Calu3 (cell line): Measurements from ENCODE around the gene SON. TPM values are rescaled to one million over a fixed set of nuclear protein-coding genes. Genes with fewer than 3 reads are reported as not detected.

Experiments
- BruUV-seq: library from RNA; stranded (reverse); fragments of 400-500 nt; replicated peaks from 2 replicates; lab custom pipeline; 2021; lab: Mats Ljungman, UMichigan
- CTCF ChIA-PET: fragments of 300-600 bp; sonication (Branson Sonifier 250); formaldehyde crosslinking; loops from one replicate; lab custom pipeline; 2022; ENCODE audit warnings: antibody characterized with exemption; lab: Charles Lee
- DNase-seq: peaks from one replicate; pipeline ENCODE4 v3.0.0; 2022
- H3K27ac Mint-ChIP-seq: one replicate; pipeline ENCODE4 v1.8.0; 2022; ENCODE audit warnings: mixed read lengths; ENCODE audit not compliant: unreplicated experiment
- H3K27me3 Mint-ChIP-seq: one replicate; pipeline ENCODE4 v1.8.0; 2022; ENCODE audit warnings: mixed read lengths; ENCODE audit not compliant: unreplicated experiment
- H3K36me3 Mint-ChIP-seq: one replicate; pipeline ENCODE4 v1.8.0; 2022; ENCODE audit warnings: mild to moderate bottlenecking, moderate library complexity, mixed read lengths; ENCODE audit not compliant: insufficient read depth, unreplicated experiment
- H3K4me1 Mint-ChIP-seq: one replicate; pipeline ENCODE4 v1.8.0; 2022; ENCODE audit warnings: mild to moderate bottlenecking, low read depth, mixed read lengths; ENCODE audit not compliant: unreplicated experiment
- H3K4me3 Mint-ChIP-seq: one replicate; pipeline ENCODE4 v1.8.0; 2022; ENCODE audit warnings: mild to moderate bottlenecking, low read depth, moderate library complexity, mixed read lengths; ENCODE audit not compliant: unreplicated experiment
- H3K9me3 Mint-ChIP-seq: one replicate; pipeline ENCODE4 v1.8.0; 2022; ENCODE audit warnings: low read depth, mixed read lengths; ENCODE audit not compliant: unreplicated experiment
- CTCF ChIP-seq: fragments of 200-600 bp; IDR thresholded peaks from one replicate; pipeline ENCODE4 v1.8.0; 2022; ENCODE audit warnings: antibody characterized with exemption; ENCODE audit not compliant: unreplicated experiment
- intact Hi-C: fragments of 100-400 bp; cut with micrococcal nuclease; formaldehyde crosslinking; loops from one replicate; pipeline ENCODE4 v1.10.0; 2022; ENCODE audit not compliant: unreplicated experiment
- total RNA-seq: library from RNA; stranded (reverse); gene quantifications from 2 replicates; pipeline ENCODE4 v1.2.3, GENCODE V29; 2022

Gene SON
- total RNA-seq, 1 experiment from 2014 or later: 188 TPM

- no TSS peak for BruUV-seq
- TF ChIP-seq CTCF: no peak
- H3K27ac Mint-ChIP-seq: peak overlapping the region; percentile 93
- H3K36me3 Mint-ChIP-seq: peaks cover 84% of the 10 kb centered on the region
- H3K4me3 Mint-ChIP-seq: peak overlapping the region; percentile 83
- CTCF ChIA-PET: interaction anchor here (0.6 kb wide), 4 partner anchors 127 to 378 kb away, joined by 3 to 6 read pairs (median 3); no protein-coding TSS in a partner anchor
- H3K9me3 Mint-ChIP-seq: no peaks in the 10 kb centered on the region
- DNase-seq: no peak
- no peaks in the 10 kb centered on the region for H3K27me3 Mint-ChIP-seq
- intact Hi-C loops: no loop called here
- no peaks in the 10 kb centered on the region for H3K4me1 Mint-ChIP-seq
These were observed 1.8 kb downstream of the SON start for GRCh38 chr21:33544451-33545195.

- no peak for DNase-seq
- Mint-ChIP-seq H3K27ac (no peak overlapping the region), H3K4me1 (no peaks in the 10 kb centered on the region), H3K4me3 (no peak overlapping the region), H3K27me3 (no peaks in the 10 kb centered on the region), H3K9me3 (no peaks in the 10 kb centered on the region), H3K36me3 (peaks cover 83% of the 10 kb centered on the region)
- no peak for TF ChIP-seq CTCF
- CTCF ChIA-PET: no interaction called here
- no TSS peak for BruUV-seq
- intact Hi-C loops: no loop called here
These were observed 3.2 kb downstream of the SON start for GRCh38 chr21:33546086-33546485.

- H3K4me1 Mint-ChIP-seq: no peaks in the 10 kb centered on the region
- no peak overlapping the region for H3K27ac Mint-ChIP-seq
- H3K27me3 Mint-ChIP-seq: no peaks in the 10 kb centered on the region
- no TSS peak for BruUV-seq
- CTCF ChIA-PET: no interaction called here
- no peak overlapping the region for H3K4me3 Mint-ChIP-seq
- TF ChIP-seq CTCF: no peak
- no peak for DNase-seq
- intact Hi-C loops: no loop called here
- peaks cover 65% of the 10 kb centered on the region for H3K36me3 Mint-ChIP-seq
- no peaks in the 10 kb centered on the region for H3K9me3 Mint-ChIP-seq
These were observed 7.3 kb downstream of the SON start for GRCh38 chr21:33549848-33550771.

- H3K36me3 Mint-ChIP-seq: peaks cover 66% of the 10 kb centered on the region
- peaks cover 4% of the 10 kb centered on the region for H3K4me1 Mint-ChIP-seq
- no peaks in the 10 kb centered on the region for H3K9me3 Mint-ChIP-seq
- TF ChIP-seq CTCF: no peak
- no peak for DNase-seq
- intact Hi-C loops: no loop called here
- no TSS peak for BruUV-seq
- H3K27me3 Mint-ChIP-seq: no peaks in the 10 kb centered on the region
- no peak overlapping the region for H3K27ac Mint-ChIP-seq
- no peak overlapping the region for H3K4me3 Mint-ChIP-seq
- CTCF ChIA-PET: no interaction called here
These were observed 8.2 kb downstream of the SON start for GRCh38 chr21:33550772-33551660.
